Right lobe of liver (tissue), 4 donors: Measurements from ENCODE around the gene LDLRAP1.
"Not testable (repeated sequence)": the region's sequence is repeated elsewhere in the genome, so short reads cannot be mapped to it uniquely, and the experiment has no call there.

ENCODE experiments used
- CTCF ChIP-seq, 4 donors: fragments of 200-600 bp in 3 of 4; fragments of 450-650 bp in 1 of 4; IDR thresholded peaks; one replicate each; pipeline versions ENCODE4 v1.5.1 to v1.8.0; 2016 to 2022; ENCODE audit warnings: antibody characterized with exemption in 4 of 4, mild to moderate bottlenecking in 2 of 4
- POLR2A ChIP-seq: fragments of 450-650 bp; IDR thresholded peaks from one replicate; pipeline ENCODE4 v1.6.1; 2017; ENCODE audit warnings: antibody characterized with exemption, mild to moderate bottlenecking
- donor health status: DM: no; HTN: no; CAD: no.
- donor health status: DM: no; HTN: no; CAD: no.
- donor health status: DM: no; HTN: yes; CAD: no.

- TF ChIP-seq CTCF (IDR thresholded peaks at IDR 0.05); POLR2A: not testable (repeated sequence)
These were observed 60.6 kb downstream of the LDLRAP1 start for GRCh38 chr1:25603779-25604538.
